Right lung (tissue), 5 donors: ENCODE data around the gene MAPK12. TPM values are rescaled to one million over a fixed set of nuclear protein-coding genes. Genes with fewer than 3 reads are reported as not detected.

Experiments
- DNase-seq, 2 donors: peaks; one replicate each; pipeline ENCODE4 v3.0.0-alpha.2; 2013
- polyA plus RNA-seq, 5 donors: library from polyadenylated mRNA; unstranded; fragments of 120-200 nt; gene quantifications; one replicate each; pipeline versions ENCODE4 v1.2.1 to v1.2.3, GENCODE V29; 2013; ENCODE audit warnings: inconsistent platforms in 1 of 5, low replicate concordance in 1 of 5; ENCODE audit not compliant: insufficient read length in 5 of 5, insufficient read depth in 1 of 5

Gene MAPK12
- polyA plus RNA-seq, 5 donors = 12.7 to 31.8 (median 25.8) TPM

- DNase-seq = no peak
Measured at GRCh38 chr22:50236731-50237409, 24.6 kb downstream of the MAPK12 start.

- DNase-seq = no peak
Measured at GRCh38 chr22:50233223-50233622, 28.3 kb downstream of the MAPK12 start.

GRCh38 chr22:50232481-50233151 is 28.9 kb downstream of the MAPK12 start:
- no peak for DNase-seq

GRCh38 chr22:50229370-50229769 is 32.1 kb downstream of the MAPK12 start:
- no peak for DNase-seq

GRCh38 chr22:50228366-50228765 is 33.1 kb downstream of the MAPK12 start:
- DNase-seq = no peak

GRCh38 chr22:50227579-50228215 is 33.8 kb downstream of the MAPK12 start:
- no peak for DNase-seq

GRCh38 chr22:50226875-50227165 is 34.7 kb downstream of the MAPK12 start:
- DNase-seq = no peak

GRCh38 chr22:50226063-50226874 is 35.2 kb downstream of the MAPK12 start:
- DNase-seq = no peak

- no peak for DNase-seq
Measured at GRCh38 chr22:50225200-50225969, 36.1 kb downstream of the MAPK12 start.

- DNase-seq = no peak
Measured at GRCh38 chr22:50224071-50224470, 37.4 kb downstream of the MAPK12 start.

GRCh38 chr22:50222508-50222907 is 39.0 kb downstream of the MAPK12 start:
- no peak for DNase-seq

GRCh38 chr22:50221410-50222300 is 39.8 kb downstream of the MAPK12 start:
- DNase-seq = no peak

GRCh38 chr22:50220603-50221409 is 40.7 kb downstream of the MAPK12 start:
- no peak for DNase-seq

GRCh38 chr22:50219800-50220602 is 41.5 kb downstream of the MAPK12 start:
- DNase-seq = no peak

GRCh38 chr22:50218996-50219727 is 42.3 kb downstream of the MAPK12 start:
- peak; percentile 55 to 73 for DNase-seq

- no peak for DNase-seq
Measured at GRCh38 chr22:50218153-50218995, 43.1 kb downstream of the MAPK12 start.

GRCh38 chr22:50217543-50218152 is 43.8 kb downstream of the MAPK12 start:
- DNase-seq = no peak
